ENCODE results near the gene MARK4.

- TF ChIP-seq CTCF (IDR thresholded peaks at IDR 0.05) (no peak), EP300 (IDR thresholded peaks at IDR 0.05) (no peak)
Observed at GRCh38 chr19:45224645-45225044, 26.4 kb upstream of the MARK4 start.
